ENCODE measurements around the gene NPPB. TPM values are rescaled to one million over a fixed set of nuclear protein-coding genes. Genes with fewer than 3 reads are reported as not detected.

The NPPB gene
- total RNA-seq, 1 donor: not detected

DNA sequence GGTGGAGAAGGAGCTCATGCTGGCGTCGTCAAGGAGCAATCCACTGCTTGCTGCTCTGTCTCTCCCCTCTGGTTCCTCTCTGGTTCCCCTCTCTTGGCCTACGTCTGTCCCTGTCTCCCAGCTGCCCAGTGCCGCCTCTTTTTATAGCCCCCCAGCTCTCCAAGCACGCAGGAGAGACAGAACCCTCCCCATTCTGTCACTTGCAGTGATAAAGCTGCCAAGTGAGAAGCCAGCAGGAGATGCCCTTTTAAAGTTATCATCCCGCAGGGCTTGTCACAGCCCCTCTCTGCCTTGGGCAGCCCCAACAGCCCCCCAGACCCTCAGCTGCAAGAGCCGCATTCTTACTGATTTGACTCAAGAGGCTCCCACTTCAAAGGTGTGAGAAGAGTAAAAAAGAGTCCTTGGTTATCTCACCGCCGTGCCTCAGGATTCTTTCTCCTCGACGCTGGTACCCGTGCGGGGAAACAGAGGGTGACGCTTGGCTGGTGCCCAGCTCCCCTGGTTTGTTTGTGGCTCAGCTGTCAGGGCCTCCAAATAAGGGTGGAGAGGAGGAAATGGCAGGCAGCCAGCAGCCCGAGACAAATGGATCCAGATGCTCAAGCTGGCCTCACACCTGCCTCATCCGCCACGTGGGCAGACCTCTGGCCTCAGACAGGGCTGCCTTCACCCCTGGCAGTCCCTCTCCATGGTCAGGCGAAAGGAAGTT, 10.9 kb downstream of the NPPB start, which contains the start of gene NPPA:
TSS of gene NPPA (minus strand) at position 117 of the 706 bp plus-strand sequence. CDS start at position 18, 99 bp downstream.
- TF ChIP-seq, protein P1, sequence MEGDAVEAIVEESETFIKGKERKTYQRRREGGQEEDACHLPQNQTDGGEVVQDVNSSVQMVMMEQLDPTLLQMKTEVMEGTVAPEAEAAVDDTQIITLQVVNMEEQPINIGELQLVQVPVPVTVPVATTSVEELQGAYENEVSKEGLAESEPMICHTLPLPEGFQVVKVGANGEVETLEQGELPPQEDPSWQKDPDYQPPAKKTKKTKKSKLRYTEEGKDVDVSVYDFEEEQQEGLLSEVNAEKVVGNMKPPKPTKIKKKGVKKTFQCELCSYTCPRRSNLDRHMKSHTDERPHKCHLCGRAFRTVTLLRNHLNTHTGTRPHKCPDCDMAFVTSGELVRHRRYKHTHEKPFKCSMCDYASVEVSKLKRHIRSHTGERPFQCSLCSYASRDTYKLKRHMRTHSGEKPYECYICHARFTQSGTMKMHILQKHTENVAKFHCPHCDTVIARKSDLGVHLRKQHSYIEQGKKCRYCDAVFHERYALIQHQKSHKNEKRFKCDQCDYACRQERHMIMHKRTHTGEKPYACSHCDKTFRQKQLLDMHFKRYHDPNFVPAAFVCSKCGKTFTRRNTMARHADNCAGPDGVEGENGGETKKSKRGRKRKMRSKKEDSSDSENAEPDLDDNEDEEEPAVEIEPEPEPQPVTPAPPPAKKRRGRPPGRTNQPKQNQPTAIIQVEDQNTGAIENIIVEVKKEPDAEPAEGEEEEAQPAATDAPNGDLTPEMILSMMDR (IDR thresholded peaks at IDR 0.05; ENCODE audit: insufficient read depth, low read length): no peak
- DNase-seq (ENCODE audit: low read depth): no peak
- no peak within 1 kb of the TSS for H3K4me3 ChIP-seq (ENCODE audit: low read depth, low read length)

DNA sequence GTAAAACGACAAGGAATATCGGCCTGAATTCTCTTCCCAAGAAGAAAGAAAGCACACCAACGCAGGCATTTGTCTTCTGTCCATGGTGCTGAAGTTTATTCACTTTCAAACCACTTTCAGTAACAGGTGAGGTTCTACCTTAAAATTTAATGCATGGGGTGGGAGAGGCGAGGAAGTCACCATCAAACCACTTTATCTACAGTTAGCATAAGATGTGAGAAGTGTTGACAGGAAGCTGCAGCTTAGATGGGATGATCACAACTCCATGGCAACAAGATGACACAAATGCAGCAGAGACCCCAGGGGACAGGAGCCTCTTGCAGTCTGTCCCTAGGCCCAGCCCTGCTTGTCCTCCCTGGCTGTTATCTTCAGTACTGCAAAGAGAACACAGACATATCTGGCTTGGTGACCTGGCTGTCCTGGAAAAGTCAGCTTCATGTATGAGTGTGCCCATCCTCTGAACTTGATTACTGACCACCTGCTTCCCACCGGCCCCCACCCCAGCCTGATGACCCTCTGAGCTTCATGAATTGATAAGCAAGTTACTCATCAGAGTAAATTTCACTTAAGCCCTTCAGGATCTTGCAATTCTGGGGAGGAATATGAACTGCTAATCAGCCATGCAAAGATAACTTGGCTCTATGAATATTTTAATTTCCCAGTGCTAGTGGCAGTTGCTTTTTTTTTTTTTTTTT, 13.0 kb downstream of the NPPB start:
- no peak overlapping the region for H3K4me3 ChIP-seq (ENCODE audit: low read depth, low read length)
- TF ChIP-seq, protein P1 (IDR thresholded peaks at IDR 0.05; ENCODE audit: insufficient read depth, low read length): no peak
- DNase-seq (ENCODE audit: low read depth): peak; percentile 40

DNA sequence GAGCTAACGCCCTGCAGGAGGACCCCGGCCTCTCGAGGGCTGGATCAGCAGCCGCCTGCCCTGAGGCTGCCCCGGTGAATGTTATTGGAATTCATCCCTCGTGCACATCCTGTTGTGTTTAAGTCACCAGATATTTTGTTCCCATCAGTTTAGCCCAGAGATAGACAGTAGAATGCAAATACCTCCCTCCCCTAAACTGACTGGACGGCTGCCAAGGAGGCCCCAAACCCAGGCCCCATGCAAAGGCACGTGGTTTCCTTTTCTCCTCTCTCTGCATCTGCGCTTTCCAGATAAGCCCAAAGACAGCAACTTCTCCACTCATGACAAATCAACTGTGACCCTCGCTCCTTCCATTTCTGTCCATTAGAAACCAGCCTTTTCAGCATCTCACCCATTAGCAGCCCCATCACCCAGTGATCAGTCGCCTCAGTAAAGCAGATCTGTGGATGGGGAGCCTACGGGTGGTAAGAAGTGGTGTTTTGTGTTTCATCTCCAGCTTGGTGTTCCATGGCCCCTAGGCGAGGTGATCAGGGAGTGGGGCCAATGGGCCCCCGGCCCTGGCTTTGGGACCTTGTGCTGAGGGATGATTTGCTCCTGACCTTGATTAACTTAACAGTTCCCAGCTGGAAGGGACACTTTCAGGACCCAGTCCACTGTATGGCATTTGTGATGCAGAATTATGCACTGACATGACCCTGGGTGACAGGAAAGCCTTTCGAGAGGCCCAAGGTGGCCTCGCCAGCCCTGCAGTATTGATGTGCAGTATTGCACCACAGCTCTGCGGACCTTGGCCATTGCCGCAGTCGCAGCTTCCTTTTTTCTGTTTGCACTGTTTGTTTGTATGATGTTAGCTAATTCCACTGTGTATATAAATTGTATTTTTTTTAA, 16.3 kb downstream of the NPPB start:
- TF ChIP-seq, protein P1 (IDR thresholded peaks at IDR 0.05; ENCODE audit: insufficient read depth, low read length): no peak
- H3K4me3 ChIP-seq (ENCODE audit: low read depth, low read length): no peak overlapping the region
- peak; percentile 10 for DNase-seq (ENCODE audit: low read depth)

DNA sequence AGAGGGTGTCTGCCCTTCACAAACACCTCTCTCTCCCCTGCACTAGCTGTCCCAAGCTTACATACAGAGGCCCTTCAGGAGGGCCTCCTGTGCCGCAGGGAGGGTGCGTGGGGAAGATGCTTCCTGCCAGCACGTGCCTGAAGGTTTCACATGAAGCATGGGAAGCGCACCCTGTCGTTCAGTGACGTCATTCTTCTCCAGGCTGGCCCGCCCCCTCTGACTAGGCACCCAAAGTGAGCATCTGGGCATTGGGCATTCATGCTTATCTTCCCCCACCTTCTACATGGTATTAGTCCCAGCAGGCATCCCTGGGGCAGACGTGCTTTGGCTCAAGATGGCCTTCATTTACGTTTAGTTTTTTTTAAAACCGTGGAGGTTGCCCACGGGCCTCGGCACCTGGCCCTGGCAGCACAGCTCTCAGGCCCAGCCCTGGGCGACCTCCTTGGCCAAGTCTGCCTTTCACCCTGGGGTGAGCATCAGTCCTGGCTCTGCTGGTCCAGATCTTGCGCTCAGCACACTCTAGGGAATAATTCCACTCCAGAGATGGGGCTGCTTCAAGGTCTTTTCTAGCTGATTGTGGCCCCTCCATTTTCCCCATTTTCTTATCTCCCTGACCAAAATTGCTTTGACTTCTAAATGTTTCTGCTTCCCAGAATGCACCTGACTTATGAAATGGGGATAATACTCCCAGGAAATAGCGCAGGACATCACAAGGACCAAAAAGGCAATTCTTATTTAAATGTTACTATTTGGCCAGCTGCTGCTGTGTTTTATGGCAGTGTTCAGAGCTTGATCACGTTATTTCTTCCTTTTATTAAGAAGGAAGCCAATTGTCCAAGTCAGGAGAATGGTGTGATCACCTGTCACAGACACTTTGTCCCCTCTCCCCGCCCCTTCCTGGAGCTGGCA, 17.2 kb downstream of the NPPB start:
- DNase-seq (ENCODE audit: low read depth): no peak
- TF ChIP-seq, protein P1 (IDR thresholded peaks at IDR 0.05; ENCODE audit: insufficient read depth, low read length): no peak
- no peak overlapping the region for H3K4me3 ChIP-seq (ENCODE audit: low read depth, low read length)

DNA sequence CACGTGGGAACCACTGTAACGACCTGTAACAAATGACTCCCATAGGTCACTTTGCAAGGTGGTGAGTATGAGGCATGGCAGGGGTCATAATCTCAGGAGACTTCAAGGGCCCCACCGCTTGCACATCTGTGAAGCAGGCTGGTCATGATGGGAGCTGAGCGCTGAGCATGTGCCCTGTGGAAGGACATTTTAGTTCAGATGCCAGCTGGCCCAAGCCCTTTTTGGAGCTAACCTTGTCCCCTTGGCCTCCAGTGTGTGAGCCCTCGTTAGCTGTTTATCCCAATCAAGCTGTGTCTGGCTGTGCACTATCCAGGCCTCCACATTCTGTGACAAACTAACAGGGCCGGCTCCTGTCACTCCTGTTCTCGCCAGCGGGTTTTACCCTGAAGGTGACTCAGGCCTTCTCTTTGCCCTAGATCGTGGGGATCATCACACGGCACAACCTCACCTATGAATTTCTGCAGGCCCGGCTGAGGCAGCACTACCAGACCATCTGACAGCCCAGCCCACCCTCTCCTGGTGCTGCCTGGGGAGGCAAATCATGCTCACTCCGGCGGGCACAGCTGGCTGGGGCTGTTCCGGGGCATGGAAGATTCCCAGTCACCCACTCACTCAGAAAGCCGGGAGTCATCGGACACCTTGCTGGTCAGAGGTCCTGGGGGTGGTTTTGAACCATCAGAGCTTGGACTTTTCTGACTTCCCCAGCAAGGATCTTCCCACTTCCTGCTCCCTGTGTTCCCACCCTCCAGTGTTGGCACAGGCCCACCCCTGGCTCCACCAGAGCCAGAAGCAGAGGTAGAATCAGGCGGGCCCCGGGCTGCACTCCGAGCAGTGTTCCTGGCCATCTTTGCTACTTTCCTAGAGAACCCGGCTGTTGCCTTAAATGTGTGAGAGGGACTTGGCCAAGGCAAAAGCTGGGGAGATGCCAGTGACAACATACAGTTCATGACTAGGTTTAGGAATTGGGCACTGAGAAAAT, 18.7 kb downstream of the NPPB start:
- no peak for DNase-seq (ENCODE audit: low read depth)
- H3K4me3 ChIP-seq (ENCODE audit: low read depth, low read length): no peak overlapping the region
- TF ChIP-seq, protein P1 (IDR thresholded peaks at IDR 0.05; ENCODE audit: insufficient read depth, low read length): no peak

All from fibroblast of the aortic adventitia (primary cell).